DND-41 (cell line): ENCODE data around the gene CITED1.

Source experiments
- CTCF ChIP-seq: IDR thresholded peaks from 2 replicates; pipeline ENCODE4 v1.5.1; 2012; ENCODE audit warnings: borderline replicate concordance, low read length, moderate library complexity, mild to moderate bottlenecking; ENCODE audit not compliant: poor library complexity, severe bottlenecking; ENCODE audit errors: extremely low read depth
- EZH2 ChIP-seq: IDR thresholded peaks from 3 replicates; pipeline ENCODE4 v1.6.1; 2012; ENCODE audit warnings: borderline replicate concordance, low read depth, mild to moderate bottlenecking, moderate library complexity, low read length, inconsistent platforms; ENCODE audit not compliant: severe bottlenecking

- TF ChIP-seq CTCF (no peak), EZH2 (no peak)
Observed at GRCh38 chrX:72255864-72256263, 49.9 kb downstream of the CITED1 start.
